Posterior vena cava (tissue), 2 donors: ENCODE data around the gene GOLGA6C. TPM values are rescaled to one million over a fixed set of nuclear protein-coding genes. Genes with fewer than 3 reads are reported as not detected.
"Not testable (repeated sequence)": the region's sequence is repeated elsewhere in the genome, so short reads cannot be mapped to it uniquely, and the experiment has no call there.

Experiments used
- DNase-seq: peaks from one replicate; pipeline ENCODE4 v3.0.0-alpha.2; 2020; ENCODE audit warnings: low spot score
- intact Hi-C, 2 donors: fragments of 100-400 bp; cut with DNase I; formaldehyde crosslinking; loops; one replicate each; pipeline versions ENCODE4 v1.14.1 to v1.14.2; 2022 to 2023
- long read RNA-seq, 2 donors: library from polyadenylated mRNA; unstranded; transcript quantifications; one replicate each; pipeline ENCODE4 v2.0.0, GENCODE V29; 2020 to 2021
- total RNA-seq, 2 donors: library from RNA; stranded (reverse); fragmentation: NEBNext Ultra II Directional; extraction: Animal tissue kit (Norgen Biotek cat#: 25700); gene quantifications; one replicate each; pipeline ENCODE4 v1.2.1, GENCODE V29; 2021
- donor health status: DM: yes; HTN: yes; CAD: no.
- donor health status: DM: yes; HTN: yes; CAD: no.

Gene GOLGA6C, protein sequence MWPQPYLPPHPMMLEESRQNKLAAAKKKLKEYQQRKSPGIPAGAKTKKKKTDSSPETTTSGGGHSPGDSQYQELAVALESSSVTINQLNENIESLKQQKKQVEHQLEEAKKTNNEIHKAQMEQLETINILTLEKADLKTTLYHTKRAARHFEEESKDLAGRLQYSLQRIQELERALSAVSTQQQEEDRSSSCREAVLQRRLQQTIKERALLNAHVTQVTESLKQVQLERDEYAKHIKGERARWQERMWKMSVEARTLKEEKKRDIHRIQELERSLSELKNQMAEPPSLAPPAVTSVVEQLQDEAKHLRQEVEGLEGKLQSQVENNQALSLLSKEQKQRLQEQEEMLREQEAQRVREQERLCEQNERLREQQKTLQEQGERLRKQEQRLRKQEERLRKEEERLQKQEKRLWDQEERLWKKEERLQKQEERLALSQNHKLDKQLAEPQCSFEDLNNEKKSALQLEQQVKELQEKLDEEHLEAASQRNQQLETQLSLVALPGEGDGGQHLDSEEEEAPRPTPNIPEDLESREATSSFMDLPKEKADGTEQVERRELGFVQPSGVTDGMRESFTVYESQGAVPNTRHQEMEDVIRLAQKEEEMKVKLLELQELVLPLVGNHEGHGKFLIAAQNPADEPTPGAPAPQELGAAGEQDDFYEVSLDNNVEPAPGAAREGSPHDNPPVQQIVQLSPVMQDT
- total RNA-seq = not detected
- long read RNA-seq, donor 1 = 0 reads
- long read RNA-seq, donor 2 = 0 reads

DNA sequence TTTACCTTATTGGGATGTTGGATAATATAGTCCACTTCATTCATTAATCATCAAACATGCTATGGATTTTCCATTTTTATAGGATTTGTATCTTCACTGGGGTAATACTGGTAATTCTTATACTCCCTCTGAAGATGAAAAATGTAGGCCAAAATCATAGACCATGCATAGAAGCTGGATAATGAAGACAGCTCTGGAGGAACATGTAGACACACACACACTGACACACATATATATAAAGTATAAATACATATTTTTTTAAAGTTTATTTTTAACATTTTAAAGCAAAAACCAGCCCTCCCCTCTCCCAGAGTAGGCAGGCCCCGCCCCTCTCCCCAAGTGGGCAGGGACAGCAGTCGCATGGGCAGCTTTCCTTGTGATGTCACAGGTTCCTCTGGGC is at the start of gene GOLGA6C:
Gene GOLGA6C, plus strand, starts transcription at position 301 of the 400 bp plus-strand sequence. CDS start 265 bp downstream, outside the sequence.
- intact Hi-C loops, DNase-seq: not testable (repeated sequence)

GRCh38 chr15:75208501-75209288 is 49.4 kb upstream of the GOLGA6C start:
- intact Hi-C loops = loop anchor here in 1 of 2 donors (5.0 to 10.0 kb wide), 2 partner anchors 181 to 254 kb away; partner anchors contain the start of gene RPP25
- DNase-seq = no peak

- intact Hi-C loops = loop anchor here in 1 of 2 donors (5.0 to 10.0 kb wide), 2 partner anchors 182 to 254 kb away; partner anchors contain the start of gene RPP25
- no peak for DNase-seq
These were observed 48.9 kb upstream of the GOLGA6C start for GRCh38 chr15:75209289-75209676.

- no peak for DNase-seq
- intact Hi-C loops = no loop called here
These were observed 47.3 kb upstream of the GOLGA6C start for GRCh38 chr15:75210811-75211230.

GRCh38 chr15:75211436-75212199 is 46.5 kb upstream of the GOLGA6C start:
- intact Hi-C loops = no loop called here
- no peak for DNase-seq

DNA sequence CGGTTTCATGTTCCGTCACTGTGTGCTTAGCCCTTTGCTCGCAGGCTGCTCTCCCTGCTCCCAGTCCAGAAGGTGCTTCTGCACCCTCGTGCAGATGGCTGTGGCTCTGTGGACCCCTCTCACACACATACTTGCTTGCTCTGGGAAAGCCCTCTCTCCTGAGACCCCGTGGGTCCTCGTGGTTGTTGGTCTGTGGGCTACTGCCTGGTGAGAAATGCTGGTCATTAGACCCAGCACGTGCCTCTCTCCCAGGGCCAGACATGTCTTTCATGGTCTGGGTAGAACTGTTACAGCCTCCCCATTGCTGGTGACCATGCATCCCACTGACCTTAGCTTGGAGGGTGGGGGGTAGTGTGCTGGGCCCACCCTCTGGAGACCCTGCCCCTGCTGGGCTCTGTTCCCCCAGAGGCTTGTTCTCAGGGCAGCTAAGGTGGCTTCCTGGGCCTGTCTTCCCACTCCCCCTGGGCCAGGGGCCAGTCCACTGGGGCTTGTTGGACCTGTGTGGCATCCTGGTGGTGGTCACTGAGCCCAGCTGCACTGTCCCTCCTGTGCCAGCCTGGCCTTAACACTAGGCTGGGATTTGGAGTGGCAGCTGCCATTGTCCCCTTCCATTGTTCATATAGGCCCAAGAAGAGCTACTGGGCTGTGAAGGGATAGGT is 45.8 kb upstream of the GOLGA6C start:
- DNase-seq = no peak
- intact Hi-C loops = no loop called here

- no peak for DNase-seq
- intact Hi-C loops = no loop called here
These were observed 44.8 kb upstream of the GOLGA6C start for GRCh38 chr15:75213212-75213767.

- intact Hi-C loops = no loop called here
- DNase-seq = no peak
These were observed 44.3 kb upstream of the GOLGA6C start for GRCh38 chr15:75213768-75214221.

DNA sequence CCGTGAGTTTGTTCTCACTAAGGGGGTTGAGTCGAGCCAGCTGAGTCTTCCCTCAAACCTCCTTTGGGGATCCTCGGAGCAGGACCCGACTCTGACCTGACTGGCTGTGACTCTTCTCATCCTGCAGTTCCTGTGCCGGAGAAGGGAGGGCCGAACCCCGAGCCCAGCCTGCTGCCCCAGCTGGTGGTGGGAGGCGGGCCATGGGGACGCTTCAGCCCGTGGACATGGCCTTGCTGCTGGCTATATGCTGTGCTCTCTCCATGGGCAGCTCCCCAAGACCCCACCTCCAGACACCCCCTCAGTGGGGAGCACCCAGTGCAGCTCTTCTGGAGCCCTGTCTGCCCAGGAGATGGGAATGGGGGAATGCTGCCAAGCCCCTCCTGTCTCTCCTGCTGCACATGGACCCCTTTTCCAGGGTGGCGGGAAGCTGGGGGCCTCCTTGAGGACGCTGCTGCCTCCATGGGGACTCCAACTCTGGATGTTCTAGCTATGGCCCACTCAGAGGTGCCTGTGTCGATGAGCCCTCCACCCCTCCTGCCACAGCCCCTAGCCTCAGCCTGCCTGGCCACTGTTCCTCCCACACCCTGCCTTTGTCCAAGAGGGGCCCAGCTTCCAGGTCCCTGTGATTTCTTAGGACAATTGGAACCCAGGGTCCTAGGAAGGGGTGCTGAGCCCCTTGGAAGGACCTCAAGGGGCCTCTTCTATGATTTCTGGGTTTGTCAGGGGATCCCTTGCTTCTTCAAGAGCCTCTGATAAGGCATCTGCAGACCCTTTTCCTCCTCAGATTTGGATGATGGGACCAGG is 43.6 kb upstream of the GOLGA6C start:
- DNase-seq = no peak
- intact Hi-C loops = no loop called here

DNA sequence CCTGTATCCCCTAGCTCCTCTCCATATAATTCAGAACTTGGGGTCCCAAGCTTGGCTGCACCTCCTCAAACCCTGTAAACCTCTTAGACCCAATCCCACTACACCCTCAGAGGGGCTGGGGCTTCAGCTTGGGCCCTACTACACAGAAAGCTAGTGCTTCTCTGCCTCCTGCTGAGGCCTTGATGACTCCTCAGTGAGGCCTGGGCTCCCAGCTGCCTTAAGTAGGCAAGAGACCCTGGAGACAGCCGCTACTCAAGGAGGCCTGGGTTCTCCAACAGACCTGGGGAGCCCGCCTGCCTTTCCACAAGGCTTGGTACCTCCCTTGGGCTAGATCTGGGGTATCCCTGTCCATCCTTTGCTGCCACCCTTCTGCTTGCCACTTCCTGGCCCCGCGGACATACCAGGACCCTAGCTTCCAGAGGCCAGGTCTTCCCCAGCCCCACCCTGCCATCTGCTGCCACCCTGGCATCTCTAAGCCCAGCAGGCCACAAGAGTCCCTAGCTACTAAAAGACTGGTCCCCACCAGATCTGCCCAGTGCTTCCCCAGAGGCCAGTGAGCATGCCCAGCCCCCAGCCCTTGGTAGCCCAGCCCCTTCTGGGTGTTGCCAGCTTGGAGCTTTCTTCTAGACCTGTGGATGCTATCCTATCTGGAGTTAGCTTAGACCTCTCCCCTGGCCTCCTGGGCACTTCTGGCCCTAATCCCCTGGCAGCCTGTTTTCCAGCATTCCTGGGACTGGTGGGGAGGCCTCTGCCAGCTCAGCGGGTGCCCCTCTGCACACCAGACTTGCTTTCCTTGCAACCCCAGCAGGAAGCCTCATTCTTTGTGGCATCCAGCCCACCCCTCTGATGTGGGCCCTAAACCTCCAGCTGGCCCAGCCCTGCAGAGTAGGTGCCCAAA is 42.8 kb upstream of the GOLGA6C start:
- intact Hi-C loops = no loop called here
- no peak for DNase-seq

GRCh38 chr15:75217012-75217411 is 41.1 kb upstream of the GOLGA6C start:
- no peak for DNase-seq

GRCh38 chr15:75217574-75217973 is 40.6 kb upstream of the GOLGA6C start:
- intact Hi-C loops = not testable (repeated sequence)

More at GRCh38 chr15:75217012-75217411, 41.1 kb upstream of the GOLGA6C start:
- intact Hi-C loops = no loop called here

GRCh38 chr15:75219507-75219929 is 38.6 kb upstream of the GOLGA6C start:
- DNase-seq, intact Hi-C loops: not testable (repeated sequence)

More at GRCh38 chr15:75217574-75217973, 40.6 kb upstream of the GOLGA6C start:
- not testable (repeated sequence) for DNase-seq

GRCh38 chr15:75223688-75224087 is 34.4 kb upstream of the GOLGA6C start:
- no peak for DNase-seq
- intact Hi-C loops = no loop called here

- intact Hi-C loops = no loop called here
- no peak for DNase-seq
These were observed 33.9 kb upstream of the GOLGA6C start for GRCh38 chr15:75224281-75224680.
